ENCODE measurements around the gene GRID1. TPM values are rescaled to one million over a fixed set of nuclear protein-coding genes. Genes with fewer than 3 reads are reported as not detected.

Gene GRID1
- total RNA-seq, 1 donor from 2014 or later: under 0.01 TPM

DNA sequence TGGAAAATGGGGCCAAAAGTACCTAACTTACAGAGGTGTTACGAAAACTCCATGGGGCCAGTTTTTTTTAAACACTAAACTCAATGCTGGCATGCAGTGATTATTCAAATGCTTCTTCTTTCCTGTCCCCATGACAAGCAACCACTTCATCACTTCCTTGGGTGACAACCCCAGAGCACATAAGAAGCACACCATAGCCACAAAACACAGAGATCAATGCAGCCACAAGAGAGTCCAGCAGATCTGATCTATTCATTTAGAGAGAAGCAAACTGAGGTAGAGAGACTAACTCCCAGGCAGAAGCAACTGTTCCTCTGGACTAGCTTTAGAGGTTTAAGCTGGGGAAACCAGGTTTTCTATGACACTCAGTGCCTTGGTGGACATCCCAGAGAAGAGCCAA is 180.0 kb downstream of the GRID1 start:
- no peak for DNase-seq (ENCODE audit: low read depth)

DNA sequence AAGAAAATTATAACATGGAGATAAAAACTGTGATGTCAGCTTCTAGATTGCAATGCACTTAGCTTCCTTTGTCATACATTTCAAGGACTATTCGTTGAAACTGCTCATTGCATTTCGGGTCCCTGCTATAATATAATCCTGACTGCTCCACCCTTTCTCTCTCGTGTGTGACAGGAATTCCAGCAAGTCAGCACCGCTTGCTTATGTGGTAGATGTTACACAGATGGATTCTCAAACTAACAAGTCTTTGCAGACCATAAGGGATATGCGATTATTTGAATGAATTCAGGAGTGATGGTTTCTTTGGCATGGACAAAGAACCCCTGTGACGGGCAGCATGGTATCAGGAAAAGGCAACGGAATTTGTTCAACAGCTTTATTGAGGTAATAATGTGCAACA is 184.0 kb downstream of the GRID1 start:
- Histone ChIP-seq H3K36me3 (ENCODE audit: control insufficient read depth, insufficient read depth, low read length) (no peaks in the 10 kb centered on the region), H3K27me3 (ENCODE audit: control insufficient read depth, insufficient read depth, low read length) (no peaks in the 10 kb centered on the region), H3K4me3 (ENCODE audit: low read depth, low read length) (no peak overlapping the region)
- DNase-seq (ENCODE audit: low read depth) (no peak), FAIRE-seq (no peak)
- TF ChIP-seq, protein P1, sequence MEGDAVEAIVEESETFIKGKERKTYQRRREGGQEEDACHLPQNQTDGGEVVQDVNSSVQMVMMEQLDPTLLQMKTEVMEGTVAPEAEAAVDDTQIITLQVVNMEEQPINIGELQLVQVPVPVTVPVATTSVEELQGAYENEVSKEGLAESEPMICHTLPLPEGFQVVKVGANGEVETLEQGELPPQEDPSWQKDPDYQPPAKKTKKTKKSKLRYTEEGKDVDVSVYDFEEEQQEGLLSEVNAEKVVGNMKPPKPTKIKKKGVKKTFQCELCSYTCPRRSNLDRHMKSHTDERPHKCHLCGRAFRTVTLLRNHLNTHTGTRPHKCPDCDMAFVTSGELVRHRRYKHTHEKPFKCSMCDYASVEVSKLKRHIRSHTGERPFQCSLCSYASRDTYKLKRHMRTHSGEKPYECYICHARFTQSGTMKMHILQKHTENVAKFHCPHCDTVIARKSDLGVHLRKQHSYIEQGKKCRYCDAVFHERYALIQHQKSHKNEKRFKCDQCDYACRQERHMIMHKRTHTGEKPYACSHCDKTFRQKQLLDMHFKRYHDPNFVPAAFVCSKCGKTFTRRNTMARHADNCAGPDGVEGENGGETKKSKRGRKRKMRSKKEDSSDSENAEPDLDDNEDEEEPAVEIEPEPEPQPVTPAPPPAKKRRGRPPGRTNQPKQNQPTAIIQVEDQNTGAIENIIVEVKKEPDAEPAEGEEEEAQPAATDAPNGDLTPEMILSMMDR (IDR thresholded peaks at IDR 0.05; ENCODE audit: insufficient read depth, low read length, severe bottlenecking): no peak

More for the DNA sequence above, 180.0 kb downstream of the GRID1 start:
- Histone ChIP-seq H3K4me3 (ENCODE audit: low read depth, low read length) (no peak overlapping the region), H3K36me3 (ENCODE audit: control insufficient read depth, insufficient read depth, low read length) (no peaks in the 10 kb centered on the region), H3K27me3 (ENCODE audit: control insufficient read depth, insufficient read depth, low read length) (no peaks in the 10 kb centered on the region)
- no peak for FAIRE-seq
- TF ChIP-seq, protein P1 (IDR thresholded peaks at IDR 0.05; ENCODE audit: insufficient read depth, low read length, severe bottlenecking): no peak

DNA sequence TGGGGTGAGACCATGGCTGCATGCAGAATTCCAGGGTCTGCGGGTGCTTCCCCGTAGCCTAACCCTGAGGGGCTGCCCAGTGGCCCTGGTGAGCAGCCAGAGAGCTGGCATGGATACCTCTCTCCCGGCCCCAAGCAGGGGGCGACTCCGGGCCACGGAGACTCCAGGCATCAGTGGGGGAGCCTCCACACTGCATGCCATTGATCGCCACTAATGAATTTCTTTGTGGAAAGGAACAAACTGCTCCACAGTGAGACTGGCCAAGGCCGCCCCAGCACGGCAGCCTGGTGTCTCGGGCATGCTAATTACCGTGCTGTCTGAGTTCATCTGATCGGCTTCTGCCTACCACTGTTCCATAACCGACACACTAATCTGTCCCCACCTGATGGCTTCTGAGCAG is 184.4 kb downstream of the GRID1 start:
- H3K4me3 ChIP-seq (ENCODE audit: low read depth, low read length): no peak overlapping the region
- FAIRE-seq: no peak
- DNase-seq (ENCODE audit: low read depth): no peak
- no peaks in the 10 kb centered on the region for H3K27me3 ChIP-seq (ENCODE audit: control insufficient read depth, insufficient read depth, low read length)
- no peaks in the 10 kb centered on the region for H3K36me3 ChIP-seq (ENCODE audit: control insufficient read depth, insufficient read depth, low read length)
- TF ChIP-seq, protein P1 (IDR thresholded peaks at IDR 0.05; ENCODE audit: insufficient read depth, low read length, severe bottlenecking): no peak

DNA sequence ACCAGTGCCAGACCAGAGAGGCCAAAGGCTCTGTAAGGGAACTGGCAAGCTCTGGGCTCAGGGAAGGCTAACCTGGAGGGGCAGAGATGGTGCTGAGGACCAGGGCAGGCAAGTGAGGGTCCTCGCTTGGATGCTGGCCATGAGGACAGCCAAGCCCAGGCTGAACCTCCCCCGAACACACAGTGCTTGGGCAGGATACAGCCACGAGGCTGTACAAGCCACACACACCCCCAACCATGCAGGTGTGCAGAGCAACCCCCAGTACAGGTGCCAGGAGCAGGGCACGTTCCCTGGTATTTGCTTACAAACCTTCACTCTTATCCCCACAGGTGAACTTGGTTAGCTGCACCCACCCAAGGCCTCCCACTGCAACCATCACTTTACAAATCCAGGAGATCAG is 185.7 kb downstream of the GRID1 start:
- no peak overlapping the region for H3K4me3 ChIP-seq (ENCODE audit: low read depth, low read length)

DNA sequence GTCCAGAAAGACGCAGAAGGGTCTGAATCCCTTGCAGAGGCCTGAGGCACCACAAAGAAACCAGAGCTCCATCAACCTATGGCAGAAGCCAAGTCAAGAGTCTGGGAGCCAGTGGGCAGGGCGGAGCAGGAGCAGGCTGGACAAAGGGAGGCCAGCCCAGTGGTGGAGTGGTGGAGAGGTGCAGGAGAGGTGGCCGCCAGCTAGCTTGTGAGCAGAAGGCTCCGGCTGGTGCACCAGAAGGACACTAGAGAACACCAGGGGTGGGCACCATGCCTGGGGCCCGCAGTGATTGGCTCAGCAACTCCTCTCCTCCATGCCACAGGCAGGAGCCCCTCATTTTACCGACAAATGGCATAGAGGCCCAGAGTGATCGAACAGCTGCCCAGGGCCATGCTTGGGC is 186.6 kb downstream of the GRID1 start:
- DNase-seq (ENCODE audit: low read depth): no peak
- Histone ChIP-seq H3K27me3 (ENCODE audit: control insufficient read depth, insufficient read depth, low read length) (no peaks in the 10 kb centered on the region), H3K4me3 (ENCODE audit: low read depth, low read length) (no peak overlapping the region), H3K36me3 (ENCODE audit: control insufficient read depth, insufficient read depth, low read length) (no peaks in the 10 kb centered on the region)
- TF ChIP-seq, protein P1 (IDR thresholded peaks at IDR 0.05; ENCODE audit: insufficient read depth, low read length, severe bottlenecking): no peak
- no peak for FAIRE-seq

More for the DNA sequence above, 185.7 kb downstream of the GRID1 start:
- TF ChIP-seq, protein P1 (IDR thresholded peaks at IDR 0.05; ENCODE audit: insufficient read depth, low read length, severe bottlenecking): no peak
- DNase-seq (ENCODE audit: low read depth): no peak
- H3K27me3 ChIP-seq (ENCODE audit: control insufficient read depth, insufficient read depth, low read length): no peaks in the 10 kb centered on the region
- FAIRE-seq: peak; percentile 18
- no peaks in the 10 kb centered on the region for H3K36me3 ChIP-seq (ENCODE audit: control insufficient read depth, insufficient read depth, low read length)

DNA sequence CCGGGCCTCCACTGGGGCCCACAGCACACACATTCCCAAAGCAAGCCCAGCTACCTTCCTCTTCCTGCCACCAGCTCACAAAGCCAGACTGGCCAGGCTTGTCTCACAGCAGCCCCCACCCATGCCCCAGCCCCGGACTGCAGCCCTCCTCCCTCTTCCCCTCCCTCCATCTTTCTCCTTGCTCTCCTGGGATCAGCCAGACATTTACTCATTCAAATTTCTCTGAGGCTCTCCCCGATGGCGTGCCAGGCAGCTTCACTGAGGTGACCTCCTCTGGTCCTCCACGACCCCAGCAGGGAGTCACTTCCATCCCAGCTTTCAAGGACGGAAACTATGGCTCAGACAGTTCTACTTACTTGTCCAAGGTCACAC is 187.5 kb downstream of the GRID1 start:
- no peak for FAIRE-seq
- H3K4me3 ChIP-seq (ENCODE audit: low read depth, low read length): no peak overlapping the region
- DNase-seq (ENCODE audit: low read depth): no peak
- H3K27me3 ChIP-seq (ENCODE audit: control insufficient read depth, insufficient read depth, low read length): no peaks in the 10 kb centered on the region
- TF ChIP-seq, protein P1 (IDR thresholded peaks at IDR 0.05; ENCODE audit: insufficient read depth, low read length, severe bottlenecking): no peak
- no peaks in the 10 kb centered on the region for H3K36me3 ChIP-seq (ENCODE audit: control insufficient read depth, insufficient read depth, low read length)

All from bronchial epithelial cell (primary cell).